ENCODE data around the gene HM13.
"Not testable (repeated sequence)": the region's sequence is repeated elsewhere in the genome, so short reads cannot be mapped to it uniquely, and the experiment has no call there.

HM13 gene

DNA sequence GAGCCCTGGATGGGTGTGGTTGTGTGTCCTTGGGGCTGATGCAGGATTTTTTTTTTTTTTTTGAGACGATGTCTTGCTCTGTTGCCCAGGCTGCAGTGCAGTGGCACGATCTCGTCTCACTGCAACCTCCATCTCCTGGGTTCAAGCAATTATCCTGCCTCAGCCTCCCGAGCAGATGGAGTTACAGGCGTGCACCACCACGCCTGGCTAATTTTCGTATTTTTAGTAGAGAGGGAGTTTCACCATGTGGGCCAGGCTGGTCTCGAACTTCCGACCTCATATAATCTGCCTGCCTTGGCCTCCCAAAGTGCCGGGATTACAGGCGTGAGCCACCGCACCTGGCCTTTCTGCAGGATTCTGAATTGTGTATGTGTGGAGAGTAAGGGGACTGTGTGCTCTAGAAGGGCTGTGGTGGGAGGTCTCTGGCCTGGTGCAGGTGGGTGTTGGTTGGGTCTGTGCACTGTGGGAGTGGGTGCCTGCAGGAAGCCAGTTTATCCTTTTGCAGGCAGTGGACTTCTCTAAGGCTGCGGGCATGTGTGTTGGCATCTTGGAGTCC is 79.8 kb downstream of the HM13 start:
- Histone ChIP-seq H3K9me3 (ENCODE audit: control extremely low read depth in 1 of 5, control insufficient read depth in 4 of 5, insufficient read depth in 2 of 5, low read depth in 1 of 5, low read length in 4 of 5) (no peaks in the 10 kb centered on the region), H3K36me3 (ENCODE audit: control insufficient read depth in 4 of 4, insufficient read depth in 4 of 4, low read length in 3 of 4) (no peaks in the 10 kb centered on the region), H3K4me3 (ENCODE audit: control insufficient read depth in 1 of 7, extremely low read depth in 1 of 7, insufficient read depth in 4 of 7, low read depth in 2 of 7, low read length in 6 of 7) (no peak overlapping the region), H3K4me1 (ENCODE audit: control extremely low read depth in 1 of 4, control insufficient read depth in 4 of 4, insufficient read depth in 4 of 4, low read length in 3 of 4) (peaks cover 0 to 12% (median 0%) of the 10 kb centered on the region in 4 experiments), H3K27ac (ENCODE audit: insufficient read depth in 1 of 2, low read depth in 1 of 2, low read length in 2 of 2, poor library complexity in 1 of 2, severe bottlenecking in 2 of 2) (no peak overlapping the region), H3K27me3 (replicated peaks in 2 of 5; ENCODE audit: control insufficient read depth in 4 of 5, insufficient read depth in 5 of 5, low read length in 4 of 5) (no peaks in the 10 kb centered on the region)
- no peak for DNase-seq
- ChIA-PET POLR2A (no interaction called here), CTCF (interaction anchor here (1.1 to 4.0 kb wide), 3 partner anchors 10 to 24 kb away, joined by 4 to 35 read pairs (median 5); no protein-coding TSS in a partner anchor)
- WGBS (ENCODE audit: insufficient coverage) = 96% methylated on average over 8 of the region's 13 CpGs

- DNase-seq = no peak
- POLR2A ChIA-PET = no interaction called here
- Histone ChIP-seq H3K36me3 (ENCODE audit: control insufficient read depth in 4 of 4, insufficient read depth in 4 of 4, low read length in 3 of 4) (no peaks in the 10 kb centered on the region), H3K9me3 (ENCODE audit: control extremely low read depth in 1 of 5, control insufficient read depth in 4 of 5, insufficient read depth in 2 of 5, low read depth in 1 of 5, low read length in 4 of 5) (no peaks in the 10 kb centered on the region), H3K27ac (ENCODE audit: insufficient read depth in 1 of 2, low read depth in 1 of 2, low read length in 2 of 2, poor library complexity in 1 of 2, severe bottlenecking in 2 of 2) (no peak overlapping the region), H3K27me3 (replicated peaks in 2 of 5; ENCODE audit: control insufficient read depth in 4 of 5, insufficient read depth in 5 of 5, low read length in 4 of 5) (no peaks in the 10 kb centered on the region), H3K4me1 (ENCODE audit: control extremely low read depth in 1 of 4, control insufficient read depth in 4 of 4, insufficient read depth in 4 of 4, low read length in 3 of 4) (peaks cover 0 to 12% (median 0%) of the 10 kb centered on the region in 4 experiments), H3K4me3 (ENCODE audit: control insufficient read depth in 1 of 7, extremely low read depth in 1 of 7, insufficient read depth in 4 of 7, low read depth in 2 of 7, low read length in 6 of 7) (no peak overlapping the region)
- WGBS (ENCODE audit: insufficient coverage) = 98% methylated on average over 8 of the region's 11 CpGs
- CTCF ChIA-PET = interaction anchor here (2.0 kb wide), 1 partner anchor 35 kb away, joined by 5 read pairs; no protein-coding TSS in a partner anchor
These were observed 80.5 kb downstream of the HM13 start for GRCh38 chr20:31594558-31595379.

DNA sequence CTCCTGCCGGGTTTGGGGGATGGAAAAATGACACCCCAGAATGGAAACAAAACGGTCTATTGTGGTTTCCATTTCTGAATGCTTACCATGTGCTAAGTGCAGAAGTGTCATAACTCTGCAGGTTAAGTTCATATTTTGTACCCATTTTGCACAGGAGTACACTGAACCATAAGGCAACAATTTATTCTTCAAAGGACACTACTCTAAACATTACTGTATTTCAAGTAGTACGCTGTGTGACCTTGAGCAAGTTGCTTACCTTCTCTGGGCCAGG is 81.1 kb downstream of the HM13 start:
- H3K9me3 ChIP-seq (ENCODE audit: control extremely low read depth in 1 of 5, control insufficient read depth in 4 of 5, insufficient read depth in 2 of 5, low read depth in 1 of 5, low read length in 4 of 5) = no peaks in the 10 kb centered on the region
- H3K4me3 ChIP-seq (ENCODE audit: control insufficient read depth in 1 of 7, extremely low read depth in 1 of 7, insufficient read depth in 4 of 7, low read depth in 2 of 7, low read length in 6 of 7) = no peak overlapping the region
- H3K4me1 ChIP-seq (ENCODE audit: control extremely low read depth in 1 of 4, control insufficient read depth in 4 of 4, insufficient read depth in 4 of 4, low read length in 3 of 4) = peaks cover 0 to 12% (median 0%) of the 10 kb centered on the region in 4 experiments
- no peak overlapping the region for H3K27ac ChIP-seq (ENCODE audit: insufficient read depth in 1 of 2, low read depth in 1 of 2, low read length in 2 of 2, poor library complexity in 1 of 2, severe bottlenecking in 2 of 2)
- ChIA-PET POLR2A (interaction anchor here (1.3 kb wide), 1 partner anchor 23 kb away, joined by 3 read pairs; no protein-coding TSS in a partner anchor), CTCF (interaction anchor here (0.7 to 2.1 kb wide), 4 partner anchors 12 to 35 kb away, joined by 3 to 14 read pairs (median 4); no protein-coding TSS in a partner anchor)
- DNase-seq = no peak
- H3K27me3 ChIP-seq (replicated peaks in 2 of 5; ENCODE audit: control insufficient read depth in 4 of 5, insufficient read depth in 5 of 5, low read length in 4 of 5) = no peaks in the 10 kb centered on the region
- 79% methylated on average over 2 of the region's 3 CpGs for WGBS (ENCODE audit: insufficient coverage)
- no peaks in the 10 kb centered on the region for H3K36me3 ChIP-seq (ENCODE audit: control insufficient read depth in 4 of 4, insufficient read depth in 4 of 4, low read length in 3 of 4)

GRCh38 chr20:31595654-31596411 is 81.6 kb downstream of the HM13 start:
- DNase-seq = no peak
- Histone ChIP-seq H3K9me3 (ENCODE audit: control extremely low read depth in 1 of 5, control insufficient read depth in 4 of 5, insufficient read depth in 2 of 5, low read depth in 1 of 5, low read length in 4 of 5) (no peaks in the 10 kb centered on the region), H3K36me3 (ENCODE audit: control insufficient read depth in 4 of 4, insufficient read depth in 4 of 4, low read length in 3 of 4) (no peaks in the 10 kb centered on the region), H3K27me3 (replicated peaks in 2 of 5; ENCODE audit: control insufficient read depth in 4 of 5, insufficient read depth in 5 of 5, low read length in 4 of 5) (no peaks in the 10 kb centered on the region), H3K4me3 (ENCODE audit: control insufficient read depth in 1 of 7, extremely low read depth in 1 of 7, insufficient read depth in 4 of 7, low read depth in 2 of 7, low read length in 6 of 7) (no peak overlapping the region), H3K27ac (ENCODE audit: insufficient read depth in 1 of 2, low read depth in 1 of 2, low read length in 2 of 2, poor library complexity in 1 of 2, severe bottlenecking in 2 of 2) (no peak overlapping the region), H3K4me1 (ENCODE audit: control extremely low read depth in 1 of 4, control insufficient read depth in 4 of 4, insufficient read depth in 4 of 4, low read length in 3 of 4) (peaks cover 0 to 12% (median 0%) of the 10 kb centered on the region in 4 experiments)
- WGBS (ENCODE audit: insufficient coverage) = 90% methylated on average over 13 of the region's 15 CpGs
- CTCF ChIA-PET = interaction anchor here (0.7 to 2.1 kb wide), 4 partner anchors 11 to 36 kb away, joined by 3 to 14 read pairs (median 4); no protein-coding TSS in a partner anchor
- POLR2A ChIA-PET = interaction anchor here (1.3 kb wide), 1 partner anchor 23 kb away, joined by 3 read pairs; no protein-coding TSS in a partner anchor

DNA sequence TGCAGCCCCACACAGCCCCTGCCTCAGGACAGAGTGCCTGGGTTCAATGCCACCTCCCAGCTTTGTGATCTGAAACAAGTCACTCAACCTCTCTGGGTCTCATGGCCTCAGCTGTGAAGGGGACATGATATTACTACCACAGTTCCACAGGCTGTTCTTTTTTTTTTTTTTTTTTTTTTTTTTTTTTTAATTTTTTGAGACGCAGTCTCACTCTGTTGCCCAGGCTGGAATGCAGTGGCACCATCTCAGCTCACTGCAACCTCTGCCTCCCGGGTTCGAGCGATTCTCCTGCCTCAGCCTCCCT is 82.1 kb downstream of the HM13 start:
- WGBS (ENCODE audit: insufficient coverage) = 81% methylated on average over 3 of the region's 4 CpGs
- H3K4me3 ChIP-seq (ENCODE audit: control insufficient read depth in 1 of 7, extremely low read depth in 1 of 7, insufficient read depth in 4 of 7, low read depth in 2 of 7, low read length in 6 of 7); H3K9me3 ChIP-seq (ENCODE audit: control extremely low read depth in 1 of 5, control insufficient read depth in 4 of 5, insufficient read depth in 2 of 5, low read depth in 1 of 5, low read length in 4 of 5); H3K27me3 ChIP-seq (replicated peaks in 2 of 5; ENCODE audit: control insufficient read depth in 4 of 5, insufficient read depth in 5 of 5, low read length in 4 of 5); DNase-seq; H3K27ac ChIP-seq (ENCODE audit: insufficient read depth in 1 of 2, low read depth in 1 of 2, low read length in 2 of 2, poor library complexity in 1 of 2, severe bottlenecking in 2 of 2); H3K4me1 ChIP-seq (ENCODE audit: control extremely low read depth in 1 of 4, control insufficient read depth in 4 of 4, insufficient read depth in 4 of 4, low read length in 3 of 4); H3K36me3 ChIP-seq (ENCODE audit: control insufficient read depth in 4 of 4, insufficient read depth in 4 of 4, low read length in 3 of 4): not testable (repeated sequence)
- POLR2A ChIA-PET = interaction anchor here (0.7 to 1.3 kb wide), 2 partner anchors 24 to 30 kb away, joined by 3 read pairs; no protein-coding TSS in a partner anchor
- CTCF ChIA-PET = interaction anchor here (1.0 to 2.1 kb wide), 6 partner anchors 11 to 36 kb away, joined by 3 to 14 read pairs (median 4); no protein-coding TSS in a partner anchor

GRCh38 chr20:31596831-31597480 is 82.7 kb downstream of the HM13 start:
- H3K27ac ChIP-seq (ENCODE audit: insufficient read depth in 1 of 2, low read depth in 1 of 2, low read length in 2 of 2, poor library complexity in 1 of 2, severe bottlenecking in 2 of 2) = no peak overlapping the region
- H3K4me3 ChIP-seq (ENCODE audit: control insufficient read depth in 1 of 7, extremely low read depth in 1 of 7, insufficient read depth in 4 of 7, low read depth in 2 of 7, low read length in 6 of 7) = no peak overlapping the region
- WGBS (ENCODE audit: insufficient coverage) = 87% methylated on average over 3 of the region's 4 CpGs
- ChIA-PET POLR2A (interaction anchor here (0.7 kb wide), 1 partner anchor 30 kb away, joined by 3 read pairs; no protein-coding TSS in a partner anchor), CTCF (interaction anchor here (0.8 to 2.1 kb wide), 8 partner anchors 10 to 37 kb away, joined by 3 to 14 read pairs (median 3); no protein-coding TSS in a partner anchor)
- peaks cover 0 to 6% (median 0%) of the 10 kb centered on the region in 4 experiments for H3K4me1 ChIP-seq (ENCODE audit: control extremely low read depth in 1 of 4, control insufficient read depth in 4 of 4, insufficient read depth in 4 of 4, low read length in 3 of 4)
- no peak for DNase-seq
- no peaks in the 10 kb centered on the region for H3K36me3 ChIP-seq (ENCODE audit: control insufficient read depth in 4 of 4, insufficient read depth in 4 of 4, low read length in 3 of 4)
- H3K9me3 ChIP-seq (ENCODE audit: control extremely low read depth in 1 of 5, control insufficient read depth in 4 of 5, insufficient read depth in 2 of 5, low read depth in 1 of 5, low read length in 4 of 5) = no peaks in the 10 kb centered on the region
- H3K27me3 ChIP-seq (replicated peaks in 2 of 5; ENCODE audit: control insufficient read depth in 4 of 5, insufficient read depth in 5 of 5, low read length in 4 of 5) = no peaks in the 10 kb centered on the region

Data from common myeloid progenitor, CD34-positive (primary cell).